Neuronal stem cell (in vitro differentiated cells): Measurements from ENCODE around the gene RPS21.

Source experiments
- DNase-seq: peaks from one replicate; pipeline ENCODE4 v3.0.0-alpha.2; 2013; ENCODE audit warnings: low spot score
- H2AFZ ChIP-seq: one replicate; pipeline ENCODE4 v1.6.1; 2013; ENCODE audit warnings: mild to moderate bottlenecking, low read length, inconsistent platforms
- H2AK5ac ChIP-seq: 2 replicates; pipeline ENCODE4 v1.6.1; 2013; ENCODE audit warnings: low read depth, mild to moderate bottlenecking, inconsistent platforms, low read length, moderate library complexity, mixed read lengths
- H2BK120ac ChIP-seq: 2 replicates; pipeline ENCODE4 v1.6.1; 2013; ENCODE audit warnings: low read depth, mild to moderate bottlenecking, inconsistent platforms, low read length, moderate library complexity, mixed read lengths
- H2BK12ac ChIP-seq: one replicate; pipeline ENCODE4 v1.6.1; 2013; ENCODE audit warnings: low read length, inconsistent platforms
- H2BK15ac ChIP-seq: 2 replicates; pipeline ENCODE4 v1.6.1; 2013; ENCODE audit warnings: mild to moderate bottlenecking, low read length, inconsistent platforms, mixed read lengths
- H2BK5ac ChIP-seq: one replicate; pipeline ENCODE4 v1.6.1; 2013; ENCODE audit warnings: inconsistent platforms, mild to moderate bottlenecking, low read length, moderate library complexity
- H3K14ac ChIP-seq: one replicate; pipeline ENCODE4 v1.6.1; 2013; ENCODE audit warnings: low read length, inconsistent platforms
- H3K18ac ChIP-seq: 2 replicates; pipeline ENCODE4 v1.6.1; 2013; ENCODE audit warnings: low read length, inconsistent platforms
- H3K23ac ChIP-seq: 2 replicates; pipeline ENCODE4 v1.6.1; 2013; ENCODE audit warnings: low read depth, mild to moderate bottlenecking, mixed read lengths, low read length, inconsistent platforms; ENCODE audit not compliant: poor library complexity
- H3K27ac ChIP-seq: replicated peaks from 3 replicates; pipeline ENCODE4 v1.5.1; 2013; ENCODE audit warnings: low read length, inconsistent platforms
- H3K27me3 ChIP-seq, 3 experiments: 2 replicates each; pipeline ENCODE4 v1.6.1; 2013; ENCODE audit warnings: low read length in 3 of 3, mild to moderate bottlenecking in 2 of 3, inconsistent platforms in 1 of 3, low read depth in 1 of 3, mixed read lengths in 1 of 3, moderate library complexity in 1 of 3; ENCODE audit not compliant: control insufficient read depth in 3 of 3, insufficient read depth in 3 of 3
- H3K36me3 ChIP-seq, 2 donors: replicated peaks in 1 of 2; 2 replicates each; pipeline ENCODE4 v1.6.1; 2013; ENCODE audit warnings: low read length in 2 of 2; ENCODE audit not compliant: control insufficient read depth in 2 of 2, insufficient read depth in 2 of 2
- H3K4ac ChIP-seq: 2 replicates; pipeline ENCODE4 v1.6.1; 2013; ENCODE audit warnings: inconsistent platforms, mild to moderate bottlenecking, low read length, moderate library complexity
- H3K4me1 ChIP-seq, 2 donors: 1 replicate in 1 of 2; 2 replicates in 1 of 2; pipeline ENCODE4 v1.6.1; 2013; ENCODE audit warnings: low read length in 2 of 2, low read depth in 1 of 2; ENCODE audit not compliant: control insufficient read depth in 2 of 2, insufficient read depth in 1 of 2
- H3K4me2 ChIP-seq: one replicate; pipeline ENCODE4 v1.6.1; 2013; ENCODE audit warnings: mild to moderate bottlenecking, low read length, inconsistent platforms; ENCODE audit not compliant: insufficient read depth, poor library complexity, severe bottlenecking
- H3K4me3 ChIP-seq, 2 donors: 2 replicates each; pipeline ENCODE4 v1.5.1; 2013; ENCODE audit warnings: low read length in 2 of 2, mild to moderate bottlenecking in 2 of 2, inconsistent platforms in 1 of 2, moderate library complexity in 1 of 2
- H3K79me1 ChIP-seq: one replicate; pipeline ENCODE4 v1.6.1; 2013; ENCODE audit warnings: low read depth, mild to moderate bottlenecking, inconsistent platforms, low read length, moderate library complexity
- H3K9ac ChIP-seq: one replicate; pipeline ENCODE4 v1.6.1; 2013; ENCODE audit warnings: mild to moderate bottlenecking, low read depth, low read length, inconsistent platforms; ENCODE audit not compliant: poor library complexity
- H3K9me3 ChIP-seq, 2 donors: replicated peaks in 1 of 2; 2 replicates each; pipeline versions ENCODE3 to v1.6.1; 2013; ENCODE audit warnings: low read length in 2 of 2, mild to moderate bottlenecking in 2 of 2, inconsistent platforms in 1 of 2, low read depth in 1 of 2, mixed read lengths in 1 of 2, moderate library complexity in 1 of 2; ENCODE audit not compliant: control insufficient read depth in 2 of 2, insufficient read depth in 1 of 2
- H4K8ac ChIP-seq: one replicate; pipeline ENCODE4 v1.6.1; 2013; ENCODE audit warnings: low read depth, mild to moderate bottlenecking, inconsistent platforms, low read length, moderate library complexity
- H4K91ac ChIP-seq: one replicate; pipeline ENCODE4 v1.6.1; 2013; ENCODE audit warnings: low read length, low read depth, mild to moderate bottlenecking, inconsistent platforms; ENCODE audit not compliant: poor library complexity
- WGBS, 2 donors: extraction: QIAGEN DNeasy Blood & Tissue Kit; methylation state at CpG; one replicate each; pipeline ENCODE4 v1.1.7; 2013; ENCODE audit warnings: missing lambda C conversion rate in 2 of 2, mixed read lengths in 1 of 2; ENCODE audit not compliant: insufficient read length in 2 of 2, insufficient replicate concordance in 1 of 2; ENCODE audit errors: extremely low coverage in 2 of 2; 5-methylcytosine and 5-hydroxymethylcytosine counted together

RPS21 gene

DNA sequence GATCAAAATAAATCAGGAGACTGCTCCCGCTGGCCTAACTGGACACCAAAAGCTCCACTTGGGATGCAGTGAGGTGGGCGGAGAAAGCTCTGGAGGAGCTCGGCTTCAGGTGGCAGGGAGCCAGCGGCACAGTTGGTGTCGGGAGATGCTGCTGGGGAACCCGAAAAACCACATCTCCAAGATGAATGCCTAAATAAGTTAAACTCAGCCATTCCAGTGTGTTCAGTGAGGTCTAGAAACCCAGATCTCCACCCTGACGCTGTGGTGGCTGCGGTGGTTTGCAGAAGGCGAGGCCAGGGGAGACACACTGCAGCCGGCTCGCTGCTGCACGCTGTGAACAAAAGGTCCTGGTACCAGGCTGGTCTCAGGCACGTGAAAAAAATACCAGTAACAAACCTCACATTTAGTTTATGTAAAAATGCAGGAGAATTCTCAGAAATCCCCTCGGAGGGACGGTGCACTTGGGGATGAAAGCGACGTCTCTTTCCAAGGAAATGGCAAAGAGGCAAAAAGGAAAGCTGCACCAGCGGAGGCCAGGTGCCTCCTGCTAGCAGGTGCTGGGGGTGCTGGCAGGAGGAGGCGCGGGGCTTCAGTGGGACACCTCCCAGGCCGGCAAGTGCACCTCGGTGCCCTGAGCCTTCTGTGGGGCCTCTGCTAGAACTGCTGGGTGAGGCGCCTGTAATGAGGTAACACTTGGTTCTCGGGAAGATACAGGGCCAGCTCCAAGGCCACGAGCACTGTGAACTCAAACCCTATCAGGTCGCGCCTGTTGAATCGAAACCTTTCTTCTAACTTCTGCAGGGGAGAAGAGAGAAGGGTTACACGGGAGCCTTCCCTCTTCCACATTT lies 3.6 kb downstream of the RPS21 start:
- H3K36me3 ChIP-seq: peaks cover 54 to 76% of the 10 kb centered on the region in 2 donors
- no peak overlapping the region for H3K4ac ChIP-seq
- no peak overlapping the region for H2AFZ ChIP-seq
- H4K8ac ChIP-seq: no peak overlapping the region
- H3K9ac ChIP-seq: no peak overlapping the region
- H3K14ac ChIP-seq: no peak overlapping the region
- H2BK120ac ChIP-seq: no peak overlapping the region
- H2BK15ac ChIP-seq: no peak overlapping the region
- no CpG with 5 or more reads among the region's 29 CpGs for WGBS, 2 donors
- peak overlapping the region; percentile 27 for H3K23ac ChIP-seq
- DNase-seq: no peak
- no peak overlapping the region for H2AK5ac ChIP-seq
- no peak overlapping the region for H3K4me2 ChIP-seq
- no peaks in the 10 kb centered on the region for H3K27me3 ChIP-seq
- H2BK12ac ChIP-seq: no peak overlapping the region
- H3K9me3 ChIP-seq: no peaks in the 10 kb centered on the region
- H3K27ac ChIP-seq: no peak overlapping the region
- no peak overlapping the region for H3K4me3 ChIP-seq
- H3K79me1 ChIP-seq: peaks cover 27% of the 10 kb centered on the region
- H4K91ac ChIP-seq: no peak overlapping the region
- no peak overlapping the region for H2BK5ac ChIP-seq
- peaks cover 7 to 8% of the 10 kb centered on the region in 2 donors for H3K4me1 ChIP-seq
- no peak overlapping the region for H3K18ac ChIP-seq

DNA sequence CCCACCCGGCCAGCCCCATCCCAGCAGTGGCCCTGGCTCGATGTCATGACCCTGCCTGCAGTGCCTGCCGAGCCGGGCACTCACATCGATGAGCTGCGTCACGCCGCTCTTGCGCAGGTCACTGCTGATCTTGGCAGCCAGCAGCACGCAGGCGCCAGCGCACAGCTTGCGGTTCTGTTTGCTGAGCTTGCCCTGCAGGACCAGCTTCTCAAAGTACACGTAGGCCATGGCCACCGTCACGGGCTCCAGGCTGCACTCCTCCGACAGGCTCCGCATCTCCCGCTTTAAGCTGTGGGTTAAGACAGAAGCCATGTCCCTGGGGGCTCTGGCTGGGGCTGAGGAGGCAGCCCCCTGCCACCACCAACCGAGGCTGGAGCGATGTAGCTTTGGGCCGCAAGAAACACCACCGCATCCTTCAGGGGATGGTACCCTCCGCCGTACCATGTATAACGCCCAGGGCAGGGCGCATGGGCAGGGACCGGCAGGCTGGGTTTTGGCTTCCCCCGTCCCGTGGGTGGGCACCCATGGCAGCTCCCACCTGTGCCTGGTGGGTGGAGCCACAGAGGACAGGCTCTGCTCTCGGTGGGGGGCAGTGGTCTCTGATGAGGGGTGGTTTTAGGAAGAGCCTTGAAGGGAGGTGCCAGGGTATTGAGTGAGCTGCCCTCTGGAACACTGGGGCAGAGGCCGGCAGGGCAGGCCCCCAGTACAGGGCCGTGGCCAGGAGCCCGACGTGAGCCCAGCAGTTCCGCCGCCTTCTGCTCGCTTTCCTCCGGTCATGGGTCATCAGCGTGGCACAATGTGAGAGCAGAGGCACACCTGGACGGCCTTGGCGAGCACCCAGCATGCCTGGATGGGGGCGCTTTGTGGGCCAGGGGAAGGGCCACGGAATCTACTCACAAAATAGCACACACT lies 4.5 kb downstream of the RPS21 start:
- Histone ChIP-seq H3K4me3 (no peak overlapping the region), H2AK5ac (peak overlapping the region; percentile 38), H2BK12ac (no peak overlapping the region), H3K18ac (no peak overlapping the region), H3K27ac (no peak overlapping the region), H3K9ac (no peak overlapping the region), H3K36me3 (peaks cover 58 to 83% of the 10 kb centered on the region in 2 donors), H3K4ac (no peak overlapping the region), H2BK15ac (no peak overlapping the region), H2BK5ac (no peak overlapping the region), H4K8ac (no peak overlapping the region), H3K4me2 (no peak overlapping the region), H3K23ac (peak overlapping the region; percentile 27), H3K79me1 (peaks cover 22% of the 10 kb centered on the region), H3K4me1 (peaks cover 4 to 8% of the 10 kb centered on the region in 2 donors), H3K27me3 (no peaks in the 10 kb centered on the region), H2AFZ (no peak overlapping the region), H3K9me3 (no peaks in the 10 kb centered on the region), H3K14ac (no peak overlapping the region), H4K91ac (no peak overlapping the region), H2BK120ac (no peak overlapping the region)
- no CpG with 5 or more reads among the region's 44 CpGs for WGBS, 2 donors
- DNase-seq: no peak

DNA sequence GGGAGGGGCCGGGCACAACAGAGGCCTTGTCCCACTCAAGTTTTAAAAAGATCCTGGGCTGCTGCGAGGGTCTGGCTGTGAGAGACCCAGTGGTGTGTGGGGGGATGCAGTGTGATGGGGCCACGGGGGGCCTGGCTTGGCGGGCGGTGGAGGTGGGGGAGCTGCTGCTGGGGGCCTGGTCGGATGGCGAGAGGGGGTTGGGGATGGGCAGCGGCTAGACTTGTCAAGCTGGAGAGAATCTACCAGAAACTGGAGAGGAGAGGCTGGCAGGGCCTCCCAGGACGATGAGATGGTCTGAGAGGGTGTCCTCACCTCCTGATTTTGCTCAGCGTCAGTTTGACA lies 5.1 kb downstream of the RPS21 start:
- H3K27ac ChIP-seq: no peak overlapping the region
- no peak overlapping the region for H3K4me2 ChIP-seq
- H2AK5ac ChIP-seq: no peak overlapping the region
- no peak overlapping the region for H3K14ac ChIP-seq
- H3K9ac ChIP-seq: no peak overlapping the region
- H3K36me3 ChIP-seq: peaks cover 59 to 83% of the 10 kb centered on the region in 2 donors
- H3K4me3 ChIP-seq: no peak overlapping the region
- H3K23ac ChIP-seq: no peak overlapping the region
- no CpG with 5 or more reads among the region's 10 CpGs for WGBS, 2 donors
- peaks cover 21% of the 10 kb centered on the region for H3K79me1 ChIP-seq
- no peaks in the 10 kb centered on the region for H3K27me3 ChIP-seq
- no peak overlapping the region for H3K18ac ChIP-seq
- H2AFZ ChIP-seq: no peak overlapping the region
- no peak for DNase-seq
- H2BK12ac ChIP-seq: no peak overlapping the region
- no peak overlapping the region for H2BK120ac ChIP-seq
- no peak overlapping the region for H2BK5ac ChIP-seq
- no peak overlapping the region for H2BK15ac ChIP-seq
- H3K9me3 ChIP-seq: no peaks in the 10 kb centered on the region
- H3K4me1 ChIP-seq: peaks cover 4 to 8% of the 10 kb centered on the region in 2 donors
- no peak overlapping the region for H4K8ac ChIP-seq
- no peak overlapping the region for H4K91ac ChIP-seq
- no peak overlapping the region for H3K4ac ChIP-seq
